NAMALWA (cell line): ENCODE results near the gene ENG.
"Not testable (repeated sequence)": the region's sequence is repeated elsewhere in the genome, so short reads cannot be mapped to it uniquely, and the experiment has no call there.

Experiments
- DNase-seq: peaks from one replicate; pipeline ENCODE4 v3.0.0-alpha.2; 2015; ENCODE audit warnings: low spot score

ENG gene

DNA sequence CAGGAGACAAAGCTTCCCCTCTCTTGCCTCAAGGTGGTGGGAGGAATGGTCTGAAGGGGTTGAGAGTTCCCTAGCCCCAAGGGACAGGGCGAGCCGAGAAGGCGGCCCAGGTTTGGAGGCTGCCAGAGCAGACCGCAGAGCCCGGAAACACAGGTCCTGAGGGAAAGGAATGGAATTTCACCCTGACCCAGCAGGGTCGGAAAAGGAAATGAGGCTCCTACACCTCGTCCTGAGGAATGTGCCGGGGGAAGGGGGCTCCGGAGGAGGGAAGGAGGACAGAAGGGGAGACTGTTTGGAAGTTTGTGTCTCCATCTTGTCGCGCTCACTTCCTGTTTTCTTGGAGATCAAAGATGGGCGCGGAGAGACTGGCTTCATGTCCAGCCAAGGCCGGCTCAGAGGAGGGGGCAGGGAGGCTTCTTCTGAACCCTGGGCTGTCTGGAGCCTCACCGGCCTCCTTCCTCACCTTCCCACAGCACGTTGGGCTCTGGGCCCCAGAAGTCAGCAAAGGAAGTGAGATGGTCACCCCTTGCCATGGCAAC, 9.6 kb downstream of the ENG start:
- DNase-seq, result no peak

DNA sequence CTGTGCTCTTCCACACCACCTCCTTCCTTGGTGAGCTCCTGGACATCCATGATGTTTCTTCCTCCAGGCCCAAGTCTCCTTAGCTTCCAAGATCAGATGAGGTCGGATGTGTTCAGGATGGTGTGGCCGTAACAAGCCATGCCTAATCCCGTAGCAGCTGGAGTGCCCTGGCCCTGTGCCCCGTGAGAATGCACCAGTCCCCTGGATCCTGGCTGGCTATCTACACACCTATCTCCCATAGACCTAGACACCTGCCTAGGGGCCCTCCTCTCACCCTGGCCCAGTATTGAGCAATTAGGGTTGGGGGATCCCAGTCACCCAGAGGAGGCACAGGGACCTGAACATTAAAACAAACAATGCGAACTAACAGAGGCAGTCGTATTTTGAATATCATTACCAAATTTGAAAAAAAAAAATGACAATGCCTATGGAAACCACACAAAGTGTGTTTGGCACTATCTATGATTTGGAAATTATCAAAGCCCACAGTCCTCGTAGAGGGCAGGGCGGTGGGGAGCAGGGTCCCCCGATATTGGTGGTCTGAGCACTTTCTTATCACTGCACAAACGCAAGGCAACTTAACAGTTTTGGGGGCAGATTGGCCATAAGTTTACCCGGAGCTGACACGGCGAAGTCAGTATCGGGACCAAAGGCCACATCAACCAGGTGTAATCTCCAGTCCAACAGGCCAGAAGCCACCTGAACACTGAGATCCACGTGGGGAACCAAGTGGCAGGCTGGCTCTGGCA, 13.2 kb downstream of the ENG start:
- no peak for DNase-seq

DNA sequence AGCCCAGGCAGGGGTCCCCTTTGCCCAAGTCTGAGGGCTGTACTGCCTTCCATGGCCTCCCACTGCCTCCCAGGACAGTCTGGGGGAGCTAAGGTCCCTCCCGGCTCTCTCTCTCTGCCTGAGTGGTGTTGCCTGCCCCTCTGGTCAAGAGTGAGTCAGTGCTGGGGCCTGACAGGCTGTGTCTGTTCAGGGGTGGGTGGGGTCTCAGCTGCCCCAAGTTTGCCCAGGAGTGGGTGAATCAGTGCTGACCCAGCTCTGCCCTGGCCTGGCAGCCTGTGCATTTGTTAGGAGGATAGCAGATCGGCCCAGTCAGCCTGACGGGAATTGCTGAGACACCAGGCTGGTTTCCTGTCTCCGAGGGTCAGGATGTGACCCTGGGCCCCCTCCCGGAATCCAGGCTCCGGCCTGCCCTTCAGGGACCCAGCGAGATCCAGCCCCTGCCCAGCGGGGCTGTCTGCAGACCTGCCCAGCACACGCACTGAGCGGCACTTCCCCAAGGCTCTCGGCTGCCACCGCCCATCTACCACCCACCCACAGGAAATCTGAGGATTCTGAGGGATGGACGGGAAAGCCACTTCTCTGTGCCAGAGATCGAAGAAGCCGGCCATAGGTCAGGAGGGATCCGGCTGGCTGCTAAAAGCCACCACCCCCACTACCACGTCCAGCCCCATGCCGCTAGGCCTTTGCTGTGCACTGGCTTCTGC, 15.9 kb downstream of the ENG start:
- no peak for DNase-seq

DNA sequence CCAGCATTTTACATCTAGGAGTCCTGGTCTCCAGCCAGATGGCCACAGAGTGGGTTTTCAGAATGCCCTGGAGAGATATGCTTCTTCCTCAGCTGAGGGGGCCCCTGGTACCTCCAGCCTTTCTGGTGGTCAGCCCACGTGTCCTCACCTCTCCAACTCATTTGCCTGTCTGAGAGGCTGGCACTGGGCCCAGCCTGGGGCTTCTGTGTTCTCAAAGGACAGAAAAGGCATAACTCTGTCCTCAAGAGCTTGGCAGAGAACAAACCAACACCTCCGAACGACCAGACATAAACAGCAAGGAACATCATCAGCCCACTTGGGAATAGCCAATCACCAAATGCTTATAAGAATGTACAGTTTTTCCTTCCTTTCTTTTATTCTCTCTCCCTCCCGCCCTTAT, 17.1 kb downstream of the ENG start:
- DNase-seq, result peak; percentile 26

DNA sequence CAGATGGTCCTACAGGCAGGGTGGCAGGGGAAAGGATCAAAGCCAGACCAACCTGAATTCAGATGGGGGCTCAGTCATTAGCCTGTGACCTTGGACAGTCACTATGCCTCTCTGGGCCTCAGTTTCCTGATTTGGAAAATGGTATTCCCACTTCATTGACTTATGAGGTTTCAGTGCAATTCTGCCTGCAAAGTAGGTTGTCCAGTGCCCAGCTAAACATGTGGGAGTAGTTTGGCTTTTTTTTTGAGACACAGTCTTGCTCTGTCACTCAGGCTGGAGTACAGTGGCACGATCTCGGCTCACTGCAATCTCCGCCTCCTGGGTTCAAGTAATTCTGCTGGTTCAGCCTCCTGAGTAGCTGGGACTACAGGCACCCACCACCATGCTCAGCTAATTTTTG, 17.9 kb downstream of the ENG start:
- not testable (repeated sequence) for DNase-seq

DNA sequence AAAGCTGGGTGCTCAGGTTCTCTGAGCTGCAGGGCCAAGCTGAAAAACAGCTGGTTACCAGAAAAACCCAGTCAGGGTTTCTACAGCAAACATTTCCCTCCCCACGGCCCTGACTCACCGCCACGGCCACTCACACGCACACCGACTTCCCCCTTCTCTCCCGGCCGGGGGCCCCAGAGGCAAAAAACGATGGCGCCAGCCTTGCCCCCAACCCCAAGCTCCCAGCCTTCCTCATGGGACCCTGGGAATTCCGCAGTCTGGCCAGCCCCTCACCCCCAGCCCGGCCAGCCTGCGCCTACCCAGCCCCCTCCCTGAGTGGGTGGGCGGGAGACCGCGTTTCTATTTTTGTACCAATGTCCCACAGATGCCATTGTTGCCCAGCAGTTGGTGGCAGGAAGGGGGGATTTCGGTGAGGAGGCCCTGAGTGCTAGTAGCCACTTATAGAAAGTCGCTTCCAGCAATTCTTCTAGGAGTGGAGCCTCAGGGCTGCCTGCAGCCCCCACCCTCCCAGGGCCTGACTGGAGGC, 18.4 kb downstream of the ENG start:
- DNase-seq, result no peak

DNA sequence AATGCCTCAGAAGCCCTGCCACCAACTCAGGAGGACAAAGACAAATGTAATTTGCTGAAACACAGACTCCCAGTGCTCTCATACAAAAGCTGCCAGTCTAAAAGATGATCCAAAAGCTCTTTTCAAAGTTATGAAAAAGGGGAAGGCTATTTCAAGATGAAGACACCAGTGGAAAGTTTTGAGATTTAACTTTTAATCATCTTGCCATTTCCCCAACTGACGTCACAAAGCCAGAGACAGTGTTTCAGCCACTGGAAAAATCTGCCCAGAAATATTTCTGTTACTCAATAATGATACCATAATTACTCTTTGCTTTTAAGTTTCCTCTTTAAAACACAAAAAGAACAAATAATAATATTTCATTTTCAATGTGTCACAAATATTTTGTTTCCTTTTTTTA, 20.9 kb downstream of the ENG start:
- peak; percentile 25 for DNase-seq

DNA sequence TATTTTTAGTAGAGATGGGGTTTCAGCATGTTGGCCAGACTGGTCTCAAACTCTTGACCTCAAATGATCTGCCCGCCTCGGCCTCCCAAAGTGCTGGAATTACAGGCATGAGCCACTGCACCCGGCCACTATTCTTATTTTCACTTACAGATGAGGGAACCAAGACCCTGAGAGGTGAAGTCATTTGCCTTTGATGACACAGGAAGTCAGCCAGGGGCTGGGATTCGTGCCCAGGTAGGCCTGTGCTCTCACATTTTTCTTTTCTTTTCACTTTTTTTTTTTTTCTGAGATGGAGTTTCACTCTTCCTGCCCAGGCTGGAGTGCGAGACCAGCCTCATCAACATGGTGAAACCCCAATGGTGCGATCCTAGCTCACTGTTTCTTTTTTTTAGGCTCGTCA, 22.2 kb downstream of the ENG start:
- no peak for DNase-seq

DNA sequence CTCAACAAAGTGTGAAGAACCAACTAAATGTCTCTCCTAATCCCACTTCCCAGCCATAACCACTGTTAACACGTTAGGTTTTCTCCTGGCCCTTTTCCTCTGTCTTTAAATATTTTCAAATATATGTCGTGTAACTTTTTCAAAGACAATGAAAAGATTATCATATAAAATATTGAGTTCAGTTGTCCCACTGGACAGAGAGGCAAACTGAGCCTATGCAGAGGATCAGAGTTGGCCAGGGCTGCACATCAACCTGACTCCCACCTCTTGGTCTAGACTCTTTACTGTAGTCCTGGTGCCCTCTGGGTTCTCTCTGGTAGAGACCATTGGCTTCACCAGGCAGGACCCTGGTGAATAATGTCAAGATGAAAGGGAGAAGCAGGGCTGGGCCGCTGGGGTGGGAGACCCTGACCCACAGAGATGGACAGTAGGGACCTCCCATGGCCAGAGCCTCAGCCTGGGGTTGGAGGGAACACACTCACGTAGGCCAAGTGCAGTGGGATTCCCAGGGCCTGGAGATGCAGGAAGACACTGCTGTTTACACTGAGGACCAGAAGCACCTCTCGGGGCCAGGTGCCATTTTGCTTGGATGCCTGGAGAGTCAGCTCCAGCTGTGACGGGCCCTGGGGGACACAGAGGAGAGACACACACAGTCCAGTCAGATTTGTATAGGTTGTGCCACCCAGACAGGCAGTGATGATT, 25.1 kb downstream of the ENG start:
- no peak for DNase-seq

DNA sequence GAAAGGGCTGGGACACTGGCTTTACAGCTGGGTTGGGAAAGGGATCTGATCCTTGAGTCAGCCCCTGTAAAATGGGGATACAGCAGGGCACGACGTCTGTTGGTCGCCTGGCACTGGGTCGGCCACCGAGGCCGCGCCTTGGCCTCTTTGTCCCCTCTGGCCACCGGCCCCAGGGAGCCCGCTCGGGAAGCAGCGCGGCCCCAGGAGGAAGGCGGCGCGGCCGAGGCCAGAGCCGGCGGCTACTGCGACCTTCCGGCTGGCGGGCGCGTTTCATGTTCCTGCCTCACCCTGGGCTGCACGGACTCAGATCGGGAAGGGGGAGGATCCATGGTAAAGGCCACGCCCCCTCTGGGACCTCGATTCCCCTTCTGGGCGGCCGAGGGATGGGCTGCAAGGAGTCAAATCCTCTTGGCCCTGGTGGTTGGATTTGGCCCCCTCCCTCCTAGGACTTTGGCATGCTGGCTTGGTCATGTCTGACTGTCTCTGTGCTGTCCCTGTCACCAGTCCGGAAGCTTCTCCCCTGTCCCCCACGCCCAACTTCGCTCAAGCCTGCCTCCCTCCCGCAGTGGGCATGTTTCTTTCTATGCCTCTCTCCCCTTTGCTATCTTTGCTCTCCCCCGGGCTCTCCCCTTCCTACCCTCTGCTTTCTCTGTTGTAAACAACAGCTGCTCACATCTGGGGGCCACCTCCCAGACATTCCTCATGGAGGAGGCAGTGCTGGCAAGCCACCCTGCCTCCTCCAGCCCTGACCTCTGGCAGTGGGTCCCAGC, 26.0 kb downstream of the ENG start:
- DNase-seq, result no peak

DNA sequence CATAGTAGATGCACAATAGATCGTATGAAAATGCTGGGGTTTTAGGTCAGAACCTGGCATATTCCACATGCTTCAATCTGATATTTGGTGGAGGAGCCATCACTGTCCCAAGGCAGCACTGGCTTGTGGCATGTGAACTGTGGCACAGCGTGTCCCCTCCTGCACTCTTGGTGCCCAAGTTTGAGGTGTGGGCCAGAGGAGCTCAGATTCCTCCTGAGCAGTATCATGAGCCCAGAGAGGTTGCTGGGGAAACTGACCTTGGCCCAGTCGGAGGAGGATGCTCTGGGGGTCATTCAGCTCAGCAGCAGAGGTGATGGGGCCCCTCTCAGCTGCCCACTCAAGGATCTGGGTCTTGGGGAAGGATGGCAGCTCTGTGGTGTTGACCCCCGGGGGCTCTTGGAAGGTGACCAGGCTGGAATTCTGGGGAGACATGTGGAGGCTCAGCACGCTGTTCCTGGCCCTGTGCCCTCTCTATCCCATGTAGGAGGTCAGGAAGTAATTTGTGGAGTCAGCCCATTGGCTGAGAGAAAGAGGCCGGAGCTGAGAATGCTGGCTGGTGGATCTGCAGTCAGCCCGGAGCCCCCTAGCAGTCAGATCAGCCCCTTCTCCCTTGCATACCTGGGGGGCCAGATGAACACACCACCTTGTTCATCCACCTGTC, 28.1 kb downstream of the ENG start:
- DNase-seq, result no peak

DNA sequence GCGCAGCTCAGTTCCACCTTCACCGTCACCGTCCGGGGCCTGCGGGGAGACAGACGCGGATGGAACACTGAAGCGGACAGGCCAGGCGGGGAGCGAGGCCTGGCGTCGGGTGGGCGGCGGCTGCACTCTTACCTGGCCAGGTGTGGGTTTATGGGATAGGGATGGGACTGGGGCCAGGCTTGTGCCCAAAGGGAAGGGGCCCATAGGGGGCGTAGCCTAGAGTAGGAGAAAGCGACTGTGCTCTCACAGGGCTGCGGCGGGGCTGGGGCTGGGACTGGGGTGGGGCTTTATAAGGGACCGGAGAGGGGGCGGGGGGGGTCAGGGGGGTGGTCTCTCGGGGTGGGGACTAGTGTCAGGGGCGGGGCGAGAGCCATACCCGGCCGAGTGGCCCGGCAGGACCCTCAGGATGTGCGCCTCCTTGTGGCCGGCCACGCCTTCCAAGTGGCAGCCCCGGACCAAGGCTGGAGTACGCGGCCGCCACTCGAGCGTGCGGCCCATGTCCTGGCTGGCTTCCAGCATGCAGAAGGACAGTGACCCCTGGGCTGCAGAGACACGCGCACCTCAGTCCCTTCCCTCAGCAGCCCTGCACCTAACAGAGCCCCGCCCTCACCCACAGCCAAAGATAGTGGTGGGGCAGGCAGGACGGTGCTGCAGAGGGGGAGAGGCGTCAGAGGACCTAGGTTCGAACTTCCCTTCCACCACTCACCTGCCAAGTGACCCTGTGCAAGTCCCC, 29.0 kb downstream of the ENG start:
- no peak for DNase-seq

DNA sequence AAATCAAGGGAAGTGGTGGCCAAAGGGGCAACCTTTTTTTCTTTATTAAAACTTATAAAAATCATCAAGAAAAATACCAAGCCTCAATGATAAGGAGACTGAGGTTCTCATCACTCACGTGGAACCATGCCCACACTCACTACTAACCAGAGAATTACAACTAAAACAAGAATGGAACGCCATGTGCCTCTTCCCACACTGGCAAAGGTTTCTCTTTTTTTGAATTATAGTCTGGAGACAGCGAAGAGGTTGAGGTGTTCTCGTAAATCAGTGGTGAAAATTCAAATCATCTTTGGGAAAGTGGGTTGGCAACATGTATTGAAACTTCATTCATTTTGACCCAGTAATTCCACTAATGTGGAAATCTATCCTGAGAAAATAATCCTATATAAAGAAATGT, 32.4 kb downstream of the ENG start:
- DNase-seq, result no peak

DNA sequence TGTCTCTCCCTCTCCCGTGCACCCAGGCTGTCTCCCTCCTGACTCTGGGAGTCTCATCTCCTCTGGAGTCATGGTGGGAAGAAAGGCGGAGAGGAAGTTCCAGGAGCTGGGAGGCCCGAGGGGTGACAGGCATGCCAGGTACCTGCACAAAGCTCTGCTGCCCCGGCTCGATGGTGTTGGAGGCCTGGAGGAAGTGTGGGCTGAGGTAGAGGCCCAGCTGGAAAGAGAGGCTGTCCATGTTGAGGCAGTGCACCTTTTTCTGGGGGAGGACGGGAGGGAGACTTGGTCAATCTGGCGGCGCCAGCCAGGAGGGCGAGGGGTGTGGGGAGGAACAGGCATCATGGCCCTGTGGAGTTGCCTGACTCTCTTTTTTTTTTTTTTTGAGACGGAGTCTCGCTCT, 35.9 kb downstream of the ENG start:
- DNase-seq, result no peak

DNA sequence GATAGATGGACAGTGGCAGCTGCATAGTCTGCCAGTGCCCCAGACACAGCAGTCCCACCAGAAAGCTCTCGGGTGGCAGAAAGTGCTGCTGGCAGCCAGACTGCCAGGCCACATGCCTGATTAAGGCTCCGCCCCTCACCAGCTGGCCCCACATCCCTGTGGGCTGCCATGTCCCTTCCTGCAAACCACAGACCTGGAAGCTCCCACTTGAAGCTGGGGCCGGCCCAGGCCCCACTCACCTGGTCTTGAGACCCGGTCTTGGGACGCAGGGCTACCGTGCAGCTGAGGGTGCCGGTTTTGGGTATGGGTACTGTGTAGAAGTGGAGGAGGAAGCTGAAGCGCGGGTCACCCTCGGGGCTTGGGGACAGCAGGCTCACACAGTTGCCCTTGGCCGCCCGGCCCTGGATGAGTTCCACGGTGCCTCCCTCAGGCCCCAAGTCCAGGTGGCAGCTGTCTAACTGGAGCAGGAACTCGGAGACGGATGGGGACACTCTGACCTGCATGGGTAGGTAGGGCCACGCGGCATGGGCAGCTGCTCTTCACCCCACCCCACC, 36.5 kb downstream of the ENG start:
- DNase-seq, result no peak

DNA sequence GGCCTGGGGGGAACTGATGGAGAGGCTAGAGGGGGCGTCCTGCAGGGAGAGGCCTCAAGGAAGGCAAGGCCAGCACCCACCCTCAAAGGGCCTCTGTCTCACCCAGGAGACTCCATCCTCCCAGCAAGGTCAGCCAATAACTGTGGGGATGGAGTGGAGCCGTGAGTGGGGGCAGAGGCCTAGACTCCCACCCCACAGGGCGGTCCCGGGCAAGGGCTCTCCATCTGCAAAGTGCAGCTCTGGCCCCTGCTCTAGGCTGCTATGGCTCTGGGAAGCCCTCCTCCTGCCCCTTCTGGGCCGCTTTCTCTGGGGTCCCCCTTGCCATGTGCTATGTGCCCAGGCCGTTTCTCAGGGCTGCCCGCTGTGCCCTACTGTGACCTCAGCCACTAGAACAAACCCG, 37.7 kb downstream of the ENG start:
- DNase-seq, result no peak

DNA sequence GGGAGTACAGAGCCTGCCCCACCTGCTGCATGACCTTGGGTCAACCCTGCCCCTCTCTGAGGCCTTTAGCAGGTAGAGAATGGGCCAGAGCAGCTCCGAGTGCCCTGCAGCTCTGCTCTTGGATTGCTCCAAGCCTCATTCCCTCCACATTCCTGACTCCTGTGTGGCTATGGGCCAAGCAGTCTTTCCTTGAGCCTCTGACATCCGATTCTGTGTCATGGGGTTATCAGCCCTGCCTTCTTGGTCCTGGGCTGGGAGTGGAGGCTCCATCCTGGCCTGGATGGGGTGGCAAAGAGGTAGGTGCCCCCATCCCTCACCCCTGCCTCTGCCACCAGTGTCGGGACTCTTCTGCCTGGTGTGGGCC, 38.1 kb downstream of the ENG start:
- DNase-seq, result no peak

DNA sequence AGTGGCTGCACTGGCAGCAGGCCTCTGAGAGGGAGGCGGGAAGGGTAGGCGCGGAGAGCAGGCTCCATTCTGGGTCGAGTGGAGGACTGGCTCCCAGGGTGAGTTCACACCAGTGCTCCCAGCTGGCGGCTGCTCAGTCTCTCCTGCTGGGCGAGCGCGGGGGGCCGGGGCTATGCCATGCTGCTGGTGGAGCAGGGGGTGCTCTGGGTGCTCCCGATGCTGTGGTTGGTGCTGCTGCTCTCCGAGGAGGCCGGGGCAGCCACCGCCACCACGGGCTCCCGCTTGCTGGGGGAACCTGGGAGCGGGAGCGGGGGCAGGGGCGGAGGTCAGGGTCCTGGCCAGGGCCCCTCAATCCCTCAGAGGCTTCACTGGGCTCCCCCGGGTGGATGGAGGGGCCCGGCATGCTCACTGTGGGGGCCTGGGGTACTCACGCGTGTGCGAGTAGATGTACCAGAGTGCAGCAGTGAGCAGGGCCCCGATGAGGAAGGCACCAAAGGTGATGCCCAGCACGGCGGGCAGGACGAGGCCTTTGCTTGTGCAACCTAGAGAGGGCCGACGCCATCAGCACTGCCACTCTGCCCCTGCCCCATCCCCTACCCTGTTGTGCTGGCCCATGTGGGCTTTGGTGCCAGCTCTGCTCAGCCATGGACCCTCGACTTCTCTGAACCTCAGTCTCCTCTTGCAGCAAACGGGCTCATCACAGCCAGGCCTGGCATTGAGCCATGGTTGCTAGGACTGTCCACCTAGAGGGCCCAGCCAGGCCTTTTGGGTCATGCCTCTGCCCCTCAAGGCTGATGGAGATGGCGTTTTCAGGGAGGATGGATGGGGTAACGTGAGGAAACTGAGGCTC, 38.7 kb downstream of the ENG start:
- no peak for DNase-seq
